Measurements from ENCODE around the gene PREP.

The PREP gene

GRCh38 chr6:105304825-105305224 lies 98.1 kb downstream of the PREP start:
- no peak for DNase-seq

- no peak for DNase-seq
Observed at GRCh38 chr6:105304366-105304765, 98.5 kb downstream of the PREP start.

DNA sequence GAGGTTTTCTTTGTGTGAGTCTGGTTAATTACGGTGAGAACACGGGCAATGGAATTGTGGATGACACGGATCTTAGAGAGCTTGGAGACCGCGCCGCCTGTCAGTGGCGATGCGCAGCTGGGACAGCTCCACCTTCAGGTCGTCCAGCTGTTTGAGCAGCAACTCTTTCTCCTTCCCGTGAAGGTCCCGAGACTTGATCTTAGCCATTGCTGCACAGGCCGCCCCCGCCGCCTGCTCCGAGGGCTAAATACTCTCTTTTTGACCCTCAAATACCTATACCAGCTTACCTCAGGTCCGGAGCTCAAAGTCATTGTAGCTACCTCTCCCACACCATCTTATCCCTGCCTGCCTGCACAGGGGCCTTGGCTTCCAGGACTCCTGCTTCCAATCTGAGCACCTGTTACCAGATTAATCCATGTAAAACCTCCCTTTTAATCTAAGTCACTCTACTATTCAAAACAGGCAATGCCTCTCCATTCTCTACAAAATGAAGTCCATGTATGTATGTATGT lies 100.2 kb downstream of the PREP start:
- DNase-seq = no peak

GRCh38 chr6:105301756-105302616 lies 100.9 kb downstream of the PREP start:
- DNase-seq = no peak

- no peak for DNase-seq
Observed at GRCh38 chr6:105301072-105301503, 101.8 kb downstream of the PREP start.

- DNase-seq = no peak
Observed at GRCh38 chr6:105300090-105300489, 102.8 kb downstream of the PREP start.

- no peak for DNase-seq
Observed at GRCh38 chr6:105294129-105294528, 108.8 kb downstream of the PREP start.

- DNase-seq = no peak
Observed at GRCh38 chr6:105292689-105293339, 110.1 kb downstream of the PREP start.

GRCh38 chr6:105291525-105291924 lies 111.4 kb downstream of the PREP start:
- DNase-seq = no peak

- no peak for DNase-seq
Observed at GRCh38 chr6:105282631-105283585, 120.0 kb downstream of the PREP start.

DNA sequence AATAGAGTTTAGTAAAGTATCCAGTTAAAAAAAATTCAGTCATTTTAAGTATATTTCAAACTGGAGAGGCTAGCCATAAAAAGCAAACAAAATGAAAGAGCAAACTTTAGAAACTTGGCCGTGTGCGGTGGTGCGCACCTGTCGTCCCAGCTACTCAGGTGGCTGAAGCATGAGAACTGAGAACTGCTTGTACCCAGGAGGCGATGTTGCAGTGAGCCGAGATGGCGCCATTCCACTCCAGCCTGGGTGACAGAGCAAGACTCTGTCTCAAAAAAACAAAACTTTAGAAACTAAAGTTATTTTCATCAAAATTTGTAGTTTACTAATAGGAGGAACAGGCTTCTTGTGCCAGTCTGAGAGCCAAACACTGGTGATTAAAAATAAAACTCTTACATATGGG lies 122.8 kb downstream of the PREP start:
- DNase-seq = no peak

DNA sequence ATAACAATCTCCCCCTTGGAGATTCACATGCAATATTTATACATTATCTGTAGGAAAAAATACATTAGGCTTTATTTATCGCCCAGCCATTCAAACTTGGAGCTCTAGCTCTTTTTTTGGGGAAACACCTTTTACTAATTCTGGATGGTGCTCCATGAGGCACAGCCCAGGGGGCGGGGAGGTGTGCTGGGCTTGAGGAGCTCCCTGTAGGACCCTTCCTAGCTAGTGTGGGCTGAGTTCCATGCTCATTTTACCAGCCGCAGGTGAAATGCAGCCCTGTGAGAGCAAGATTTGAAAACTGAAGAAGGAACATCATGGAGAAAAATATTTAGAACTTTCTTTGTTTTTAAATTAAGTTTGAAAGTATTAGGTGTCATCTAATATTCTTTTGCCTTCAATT lies 123.4 kb downstream of the PREP start:
- DNase-seq = no peak

DNA sequence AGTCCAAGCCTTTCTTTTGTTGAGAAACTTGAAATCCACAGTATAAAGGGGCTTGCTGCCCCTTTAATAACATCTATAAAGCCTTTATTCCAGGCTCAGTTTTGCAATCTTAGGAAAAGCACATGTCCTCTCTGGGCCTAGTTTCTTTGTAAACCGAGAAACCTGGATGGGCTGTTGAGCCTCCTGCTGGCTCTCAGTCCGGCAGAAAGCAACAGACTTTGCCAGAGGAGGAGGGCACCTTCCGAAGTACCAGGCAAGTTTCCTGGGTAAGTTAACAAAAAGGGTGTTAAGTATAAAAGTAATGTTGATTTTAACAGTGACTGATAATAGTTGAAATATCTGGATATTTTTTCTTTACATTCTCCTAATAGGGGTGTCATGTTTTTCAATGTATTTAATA lies 124.1 kb downstream of the PREP start:
- no peak for DNase-seq

- no peak for DNase-seq
Observed at GRCh38 chr6:105278035-105278434, 124.8 kb downstream of the PREP start.

GRCh38 chr6:105276374-105276773 lies 126.5 kb downstream of the PREP start:
- no peak for DNase-seq

DNA sequence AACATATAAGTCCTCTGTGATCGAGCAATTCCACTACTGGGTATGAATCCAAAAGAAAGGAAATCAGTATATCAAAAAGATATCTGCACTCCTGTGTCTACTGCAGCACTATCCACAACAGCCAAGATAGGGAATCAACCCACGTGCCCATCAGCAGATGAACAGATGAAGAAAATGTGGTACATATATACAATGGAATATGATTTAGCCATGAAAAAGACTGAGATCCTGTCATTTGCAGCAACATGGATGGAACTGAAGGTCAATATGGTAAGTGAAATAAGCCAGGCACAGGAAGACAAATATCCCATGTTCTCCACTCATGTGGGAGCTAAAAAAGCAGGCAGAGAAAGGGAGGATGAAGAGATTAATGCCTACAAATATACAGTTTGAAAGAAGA lies 127.3 kb downstream of the PREP start:
- DNase-seq = no peak

DNA sequence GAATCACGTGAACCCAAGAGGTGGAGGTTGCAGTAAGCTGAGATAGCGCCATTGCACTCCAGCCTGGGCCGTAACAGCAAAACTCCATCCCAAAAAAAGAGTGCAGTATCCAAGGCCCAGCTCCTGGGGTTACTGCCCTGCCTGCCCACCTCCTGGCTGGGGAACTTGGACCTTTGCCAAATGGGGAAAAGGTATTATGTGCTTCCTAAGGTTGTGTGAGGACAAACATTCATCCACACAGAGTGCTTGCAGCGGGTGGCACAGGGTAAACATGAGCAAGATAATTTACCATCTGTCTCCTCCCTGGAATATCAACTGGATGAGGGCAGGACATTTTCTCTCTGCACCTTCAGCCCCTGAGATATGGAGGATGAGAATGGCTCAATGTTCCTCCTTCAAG lies 128.2 kb downstream of the PREP start:
- DNase-seq = no peak

- no peak for DNase-seq
Observed at GRCh38 chr6:105273589-105273988, 129.3 kb downstream of the PREP start.

DNA sequence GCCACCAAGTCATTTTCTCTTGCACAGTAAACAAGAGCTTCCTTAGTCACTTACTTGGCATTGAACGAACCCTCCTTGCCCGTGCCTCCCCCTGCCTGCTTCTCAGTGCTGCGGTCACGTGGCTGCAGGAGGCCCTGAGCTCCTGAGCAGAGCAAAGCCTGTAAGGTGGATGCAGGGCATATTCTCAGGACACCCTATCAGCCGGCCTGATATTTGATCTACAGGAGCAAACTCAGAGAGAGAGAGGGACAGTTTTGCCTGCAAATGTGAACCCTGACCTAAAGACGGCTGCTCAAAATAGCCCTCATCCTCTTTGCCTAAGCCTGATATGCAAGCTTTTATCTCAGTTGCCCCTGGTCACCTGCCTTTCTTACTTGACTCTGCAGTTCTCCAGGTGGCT lies 130.1 kb downstream of the PREP start:
- DNase-seq = no peak

- no peak for DNase-seq
Observed at GRCh38 chr6:105270511-105270910, 132.4 kb downstream of the PREP start.

DNA sequence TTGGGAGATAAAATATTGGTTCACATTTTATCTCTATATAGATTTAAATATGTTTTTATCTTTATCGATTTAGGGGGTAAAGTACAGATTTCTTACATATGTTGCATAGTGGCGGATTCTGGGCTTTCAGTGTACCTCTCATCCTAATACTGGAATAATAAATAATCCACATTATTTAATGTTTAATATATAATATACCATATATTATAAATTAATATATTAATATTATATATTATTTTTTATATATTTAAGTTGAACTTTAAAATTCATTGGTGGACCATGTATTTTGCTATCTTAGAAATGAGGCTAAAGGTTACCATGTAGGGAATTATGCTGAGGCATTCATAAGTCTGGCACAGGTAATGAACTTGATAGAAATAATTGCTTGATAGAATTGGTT lies 133.5 kb downstream of the PREP start:
- DNase-seq = no peak

GRCh38 chr6:105263685-105264610 lies 138.9 kb downstream of the PREP start:
- peak; percentile 41 for DNase-seq
